Mammary epithelial cell (primary cell): Measurements from ENCODE around the gene SLC10A1.

Experiments used
- CTCF ChIP-seq, 2 donors: IDR thresholded peaks in 1 of 2; conservative IDR thresholded peaks in 1 of 2; 2 replicates each; pipeline ENCODE4 v1.5.1; 2011 to 2012; ENCODE audit warnings: inconsistent platforms in 2 of 2, low read length in 2 of 2, mild to moderate bottlenecking in 2 of 2, control low read depth in 1 of 2, low read depth in 1 of 2; ENCODE audit not compliant: insufficient read depth in 1 of 2; ENCODE audit errors: extremely low read depth in 1 of 2
- EZH2 ChIP-seq: IDR thresholded peaks from 2 replicates; pipeline ENCODE4 v1.6.1; 2012; ENCODE audit warnings: low read length, inconsistent platforms, borderline replicate concordance

GRCh38 chr14:69780952-69781351 lies 16.1 kb downstream of the SLC10A1 start:
- no peak for TF ChIP-seq CTCF (conservative IDR thresholded peaks at IDR 0.05 in 1 of 2, IDR thresholded peaks at IDR 0.05 in 1 of 2; ENCODE audit: extremely low read depth in 1 of 2, insufficient read depth in 1 of 2, low read depth in 1 of 2, low read length in 2 of 2)
- TF ChIP-seq EZH2 = no peak
